Epithelial cell of proximal tubule (primary cell): ENCODE measurements around the gene C13orf46. TPM values are rescaled to one million over a fixed set of nuclear protein-coding genes. Genes with fewer than 3 reads are reported as not detected.

ENCODE experiments used
- DNase-seq: peaks from one replicate; pipeline ENCODE4 v3.0.0-alpha.2; 2011; ENCODE audit warnings: low read depth
- H3K4me3 ChIP-seq: 2 replicates; pipeline ENCODE4 v1.5.1; 2011; ENCODE audit warnings: low read depth, mild to moderate bottlenecking, low read length
- total RNA-seq: library from RNA; depleted of rRNA; stranded (reverse); fragments of >200 nt; gene quantifications from 2 replicates; pipeline ENCODE4 v1.2.3, GENCODE V29; 2015
- TF ChIP-seq, protein P1 (sequence below): conservative IDR thresholded peaks from 2 replicates; pipeline ENCODE4 v1.5.1; 2012; ENCODE audit warnings: low read depth, mild to moderate bottlenecking, low read length

C13orf46 gene
- total RNA-seq, 1 donor from 2014 or later = not detected

DNA sequence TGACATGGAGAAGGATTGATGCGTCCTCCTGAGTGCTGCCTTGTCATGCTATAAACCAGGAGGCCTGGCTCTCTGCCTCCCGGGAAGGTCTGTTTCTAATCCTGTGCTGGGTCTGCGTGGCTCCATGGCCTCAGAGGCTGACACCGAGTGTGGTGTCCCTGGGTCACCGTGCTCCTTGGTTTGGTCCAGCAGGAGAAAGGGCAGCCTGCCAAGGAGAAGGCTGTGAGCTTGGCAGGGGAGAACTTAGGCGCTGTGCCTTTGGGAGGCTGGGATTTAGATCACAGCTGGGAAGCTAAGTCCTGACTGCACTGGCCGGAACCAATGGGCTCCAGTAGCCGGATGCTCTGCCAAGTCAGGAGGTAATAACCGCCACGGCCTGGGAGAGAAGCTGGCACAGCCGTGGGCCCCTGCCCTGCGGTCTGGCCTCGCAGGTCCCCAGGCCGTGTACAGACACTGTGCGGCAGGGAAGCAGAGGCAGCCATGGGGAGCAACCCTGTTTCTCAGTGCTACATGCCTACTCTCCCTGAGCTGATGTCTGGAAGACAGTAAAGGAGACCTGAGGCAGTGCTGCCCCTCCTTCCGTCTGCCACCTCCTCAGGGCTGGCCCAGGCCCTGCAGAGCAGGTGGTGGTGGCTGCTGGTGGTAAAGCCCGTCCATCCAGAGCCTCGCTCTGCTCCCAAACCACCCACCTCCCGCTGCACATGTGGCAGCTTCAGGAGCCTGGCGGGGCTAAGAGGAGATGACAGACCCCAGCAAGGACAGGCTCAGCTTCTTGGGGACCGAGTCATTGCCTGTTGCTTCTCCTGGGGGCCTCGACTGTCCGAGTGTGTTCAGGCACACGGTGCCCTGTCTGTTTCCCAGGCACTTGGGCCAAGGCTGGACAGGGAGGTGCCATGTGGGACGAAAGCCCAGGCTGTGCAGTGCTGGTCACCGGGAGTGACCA is 44.9 kb downstream of the C13orf46 start:
- no peak for DNase-seq
- TF ChIP-seq, protein P1, sequence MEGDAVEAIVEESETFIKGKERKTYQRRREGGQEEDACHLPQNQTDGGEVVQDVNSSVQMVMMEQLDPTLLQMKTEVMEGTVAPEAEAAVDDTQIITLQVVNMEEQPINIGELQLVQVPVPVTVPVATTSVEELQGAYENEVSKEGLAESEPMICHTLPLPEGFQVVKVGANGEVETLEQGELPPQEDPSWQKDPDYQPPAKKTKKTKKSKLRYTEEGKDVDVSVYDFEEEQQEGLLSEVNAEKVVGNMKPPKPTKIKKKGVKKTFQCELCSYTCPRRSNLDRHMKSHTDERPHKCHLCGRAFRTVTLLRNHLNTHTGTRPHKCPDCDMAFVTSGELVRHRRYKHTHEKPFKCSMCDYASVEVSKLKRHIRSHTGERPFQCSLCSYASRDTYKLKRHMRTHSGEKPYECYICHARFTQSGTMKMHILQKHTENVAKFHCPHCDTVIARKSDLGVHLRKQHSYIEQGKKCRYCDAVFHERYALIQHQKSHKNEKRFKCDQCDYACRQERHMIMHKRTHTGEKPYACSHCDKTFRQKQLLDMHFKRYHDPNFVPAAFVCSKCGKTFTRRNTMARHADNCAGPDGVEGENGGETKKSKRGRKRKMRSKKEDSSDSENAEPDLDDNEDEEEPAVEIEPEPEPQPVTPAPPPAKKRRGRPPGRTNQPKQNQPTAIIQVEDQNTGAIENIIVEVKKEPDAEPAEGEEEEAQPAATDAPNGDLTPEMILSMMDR = no peak
- no peak overlapping the region for H3K4me3 ChIP-seq

DNA sequence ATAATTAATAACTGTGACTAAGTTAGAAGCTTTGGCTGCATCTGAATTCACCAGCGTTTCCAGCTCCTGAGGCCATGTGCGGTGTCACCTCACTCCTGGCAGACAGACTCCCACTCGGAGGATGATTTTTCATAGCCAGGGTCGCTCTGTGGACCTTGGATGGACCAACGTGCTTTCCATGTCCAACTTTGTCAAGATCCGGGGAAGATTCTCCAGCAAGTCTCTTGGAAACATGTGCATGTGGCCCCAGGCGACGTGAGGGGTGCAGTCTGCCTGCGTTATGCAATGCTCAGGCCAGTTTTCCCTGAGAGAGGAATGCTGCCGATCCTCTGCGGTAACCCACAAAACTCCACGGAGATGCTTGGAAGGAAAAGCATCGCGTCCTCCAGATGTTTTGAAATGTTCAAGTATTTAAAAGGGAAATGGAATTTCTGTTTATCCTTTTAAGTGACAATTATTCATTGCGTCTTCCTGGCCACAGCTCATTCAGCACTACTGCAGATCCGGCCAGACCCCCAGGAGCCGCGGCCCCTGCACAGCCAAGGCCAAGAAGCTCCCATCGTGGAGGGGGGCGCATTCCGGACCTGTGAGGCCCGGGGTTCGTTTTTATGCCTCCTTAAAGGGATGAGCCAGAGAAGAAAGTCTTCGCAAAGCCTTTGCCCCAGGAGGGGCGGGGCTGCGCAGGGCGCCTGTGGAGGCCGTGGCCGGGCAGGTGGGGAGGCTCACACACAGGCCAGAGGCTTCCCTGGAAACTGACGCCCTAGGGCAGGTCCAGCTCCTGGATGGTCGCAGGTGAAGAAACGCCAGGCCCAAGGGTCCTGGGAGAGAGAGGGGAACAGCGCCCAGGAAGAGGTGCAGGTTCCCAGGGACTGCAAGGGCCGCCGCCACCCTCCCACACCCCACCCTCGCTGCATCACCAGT is 46.0 kb downstream of the C13orf46 start:
- no peak for DNase-seq
- TF ChIP-seq, protein P1 = no peak
- H3K4me3 ChIP-seq = no peak overlapping the region

DNA sequence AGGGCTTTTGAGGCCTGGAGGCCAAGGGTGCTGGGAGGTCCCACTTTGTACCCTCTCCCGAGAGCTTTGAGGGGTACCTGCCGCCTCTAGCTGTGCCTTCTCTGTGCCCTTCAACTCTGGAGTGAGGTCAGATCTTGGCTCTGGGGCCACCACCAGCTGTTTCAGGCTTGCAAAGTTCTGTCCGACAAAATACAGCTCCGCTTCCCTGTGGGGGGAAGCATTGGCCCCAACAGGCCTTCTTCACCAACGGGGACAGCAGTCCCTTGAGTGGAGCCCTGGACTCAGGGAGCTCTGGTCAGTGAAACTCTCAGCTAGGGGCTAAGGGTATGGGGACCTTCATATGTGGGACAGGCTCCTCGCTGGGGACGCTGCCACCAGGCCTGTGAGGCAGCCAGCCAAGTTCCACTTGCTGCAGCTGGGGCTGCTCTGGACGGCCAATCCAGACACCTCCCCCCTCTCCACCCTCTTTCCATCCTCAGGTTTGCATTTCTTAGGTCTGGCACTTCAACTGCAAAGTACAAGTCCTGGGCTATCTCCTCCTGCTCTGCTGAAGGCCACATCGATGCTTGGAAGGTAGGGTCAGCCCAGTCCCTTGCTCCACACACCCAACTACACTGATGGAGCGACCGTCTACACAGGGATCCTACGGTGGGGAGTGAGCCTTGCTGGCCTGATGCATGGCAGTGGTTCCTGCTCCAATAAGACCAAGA is 46.8 kb downstream of the C13orf46 start:
- TF ChIP-seq, protein P1 = no peak
- DNase-seq = no peak
- H3K4me3 ChIP-seq = no peak overlapping the region

DNA sequence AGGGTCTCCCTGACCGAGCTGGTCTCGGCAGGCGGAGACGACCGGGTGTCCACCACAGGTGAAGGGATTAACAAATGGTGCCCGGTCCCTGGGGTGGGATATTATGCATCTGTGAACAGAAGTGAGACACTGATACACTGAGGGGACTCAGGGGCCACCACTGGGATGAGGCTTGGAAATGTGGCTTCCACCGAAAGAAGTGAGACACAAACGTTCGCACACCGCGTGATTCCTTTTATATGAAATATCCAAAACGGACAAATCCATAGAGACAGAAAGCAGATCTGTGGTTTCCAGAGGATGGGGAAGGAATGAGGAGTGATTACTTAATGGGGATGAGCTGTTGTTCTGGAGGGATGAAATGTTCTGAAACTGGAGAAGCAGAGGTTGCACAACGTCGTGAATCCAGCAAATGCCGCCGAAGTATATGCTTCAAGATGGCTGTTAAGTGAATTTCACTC is 47.5 kb downstream of the C13orf46 start:
- TF ChIP-seq, protein P1 = no peak
- no peak overlapping the region for H3K4me3 ChIP-seq
- no peak for DNase-seq

DNA sequence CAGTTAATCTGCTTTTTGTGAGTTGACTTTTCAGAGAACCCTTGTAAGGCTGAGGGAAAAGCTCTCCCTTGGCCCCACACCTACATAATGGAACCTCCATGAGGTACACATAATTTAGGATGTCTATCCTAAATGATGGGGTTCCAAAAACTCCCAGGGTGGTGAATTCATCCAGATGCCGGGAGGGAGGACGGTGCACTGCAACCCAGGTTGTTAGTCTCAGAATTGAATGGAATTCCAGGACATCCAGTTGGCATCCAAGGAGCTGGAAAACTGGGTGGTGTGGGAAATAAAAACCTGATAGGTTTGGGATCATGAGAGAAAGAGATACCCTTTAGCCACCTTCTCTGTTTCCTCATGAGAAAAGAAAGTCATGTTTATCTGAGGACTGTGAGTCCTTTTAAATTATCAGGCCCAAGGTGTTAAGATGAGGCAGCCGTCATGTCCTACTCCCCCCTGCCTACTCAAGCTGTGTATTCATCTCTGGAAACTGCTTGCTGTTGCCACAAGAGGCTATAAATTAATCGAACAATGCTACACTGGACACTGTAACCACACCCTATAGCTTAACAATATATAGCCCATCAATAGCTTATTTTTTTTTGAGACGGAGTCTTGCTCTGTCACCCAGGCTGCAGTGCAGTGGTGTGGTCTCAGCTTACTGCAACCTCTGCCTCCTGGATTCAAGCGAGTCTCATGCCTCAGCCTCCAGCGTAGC is 49.5 kb downstream of the C13orf46 start:
- DNase-seq = no peak
- H3K4me3 ChIP-seq = no peak overlapping the region
- TF ChIP-seq, protein P1 = no peak
